Amniotic epithelial cell (primary cell): ENCODE measurements around the gene PDAP1.
"Not testable (repeated sequence)": the region's sequence is repeated elsewhere in the genome, so short reads cannot be mapped to it uniquely, and the experiment has no call there.

Experiments
- DNase-seq: peaks from one replicate; pipeline ENCODE4 v3.0.0-alpha.2; 2010; ENCODE audit warnings: low read depth

The PDAP1 gene

DNA sequence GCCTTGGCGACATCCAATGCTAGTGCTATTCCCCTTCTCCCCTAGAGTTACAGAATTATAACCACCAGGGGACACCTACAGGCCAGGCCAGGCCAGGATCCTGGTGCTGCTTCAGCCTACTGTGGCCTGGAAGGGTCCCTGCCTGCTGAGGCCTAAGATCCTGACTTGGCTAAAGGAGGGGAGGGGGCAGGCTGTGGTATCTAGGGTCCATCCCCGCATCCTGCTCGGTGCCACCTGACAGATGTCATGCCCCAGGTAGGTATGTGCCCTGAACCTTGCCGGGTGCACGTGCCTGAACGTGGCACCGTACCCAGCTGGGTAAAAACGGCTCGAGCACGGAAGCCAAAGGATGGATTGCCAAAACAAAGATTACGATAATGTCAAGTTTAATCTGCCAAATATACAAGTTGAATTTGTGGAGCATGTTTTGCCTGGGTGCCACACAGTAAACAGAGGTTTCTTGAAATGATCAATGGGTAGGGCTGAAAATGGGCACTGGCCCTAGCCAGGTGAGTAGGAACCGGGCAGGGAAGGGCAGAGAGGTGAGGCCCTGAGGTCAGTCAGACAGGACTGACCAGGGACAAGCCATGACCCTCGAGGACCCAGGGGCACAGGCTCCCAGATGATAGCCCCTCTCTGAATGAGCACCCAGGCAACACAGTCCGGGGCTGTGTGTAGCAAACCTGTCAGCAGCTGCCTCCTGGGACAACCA, 12.6 kb downstream of the PDAP1 start:
- DNase-seq = no peak

DNA sequence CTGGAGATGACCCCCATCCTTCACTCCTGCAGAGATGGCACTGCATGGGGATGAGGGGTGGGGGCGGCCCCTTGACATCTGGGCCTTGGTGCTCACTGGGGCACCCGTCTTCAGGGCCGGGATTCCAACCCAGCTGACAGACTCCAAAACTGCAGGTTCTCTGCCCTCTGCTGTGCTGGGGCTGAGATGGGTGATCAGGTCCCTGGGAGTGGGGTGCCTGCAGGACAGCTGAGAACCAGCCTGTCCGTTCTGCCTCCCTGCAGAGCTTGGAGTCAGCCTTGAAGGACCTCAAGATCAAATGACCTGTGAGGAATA, 14.3 kb downstream of the PDAP1 start:
- DNase-seq = no peak

DNA sequence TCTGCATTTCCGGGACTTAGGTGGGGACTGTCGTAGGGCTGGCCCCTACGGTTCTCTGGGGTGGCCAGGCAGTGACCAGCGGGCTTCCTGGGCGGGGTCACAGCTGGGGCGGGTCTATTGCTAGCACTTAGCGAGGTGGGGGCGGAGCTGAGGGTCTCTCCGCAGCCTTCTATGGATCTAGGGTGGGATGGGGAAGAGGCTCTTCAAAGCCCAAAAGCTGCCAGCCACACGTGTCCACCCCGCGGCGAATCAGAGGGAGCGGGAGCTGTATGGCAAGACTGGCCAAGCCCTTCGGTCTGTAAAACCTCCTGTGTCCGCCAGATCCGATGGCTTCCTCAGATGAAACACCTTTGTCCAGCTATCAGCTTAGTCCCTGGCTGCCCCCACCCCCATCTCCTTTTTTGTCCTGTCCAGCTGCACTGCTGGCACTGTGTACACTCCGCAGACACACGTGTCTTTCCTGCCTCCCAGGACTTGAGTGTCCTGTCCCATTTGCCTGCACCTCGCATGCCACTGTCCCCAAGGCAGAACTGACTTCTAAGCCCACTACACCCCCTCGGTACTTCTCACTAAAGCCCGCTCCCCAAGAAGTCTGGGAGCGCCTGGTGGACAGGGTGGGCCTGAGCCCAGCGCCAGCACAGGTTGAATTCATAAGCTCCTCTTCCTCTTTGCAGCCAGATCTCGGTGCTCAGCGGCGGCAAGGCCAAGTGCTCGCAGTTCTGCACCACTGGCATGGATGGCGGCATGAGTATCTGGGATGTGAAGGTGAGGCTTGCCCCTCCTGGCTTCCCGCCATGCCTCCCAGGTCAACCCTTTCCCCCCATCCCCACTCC, 14.8 kb downstream of the PDAP1 start:
- DNase-seq = no peak

DNA sequence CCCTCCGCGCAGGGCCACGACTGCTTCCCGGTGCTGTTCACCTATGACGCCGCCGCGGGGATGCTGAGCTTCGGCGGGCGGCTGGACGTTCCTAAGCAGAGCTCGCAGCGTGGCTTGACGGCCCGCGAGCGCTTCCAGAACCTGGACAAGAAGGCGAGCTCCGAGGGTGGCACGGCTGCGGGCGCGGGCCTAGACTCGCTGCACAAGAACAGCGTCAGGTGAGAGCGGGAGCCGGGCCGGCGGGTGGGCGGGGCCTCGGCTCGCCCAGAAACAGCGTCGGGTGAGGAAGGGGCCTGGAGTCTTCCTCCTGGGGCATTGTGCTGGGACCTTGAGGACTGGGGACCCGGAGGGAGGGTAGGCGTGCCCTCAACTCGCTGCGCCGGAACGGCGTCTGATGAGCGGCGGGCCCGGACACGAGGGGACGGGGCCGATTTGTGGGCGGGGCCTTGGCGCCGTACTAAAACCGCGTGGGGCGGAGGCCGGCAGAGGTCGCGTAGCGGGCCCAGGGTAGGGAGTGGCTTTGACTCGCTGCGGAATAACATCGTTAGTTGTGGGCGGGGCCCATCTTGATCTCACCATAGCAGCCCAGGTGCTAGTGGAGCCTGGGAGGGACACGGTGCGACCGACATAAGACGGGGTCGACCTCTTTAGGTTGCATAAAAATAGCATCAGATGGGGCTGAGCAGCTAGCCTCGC, 15.6 kb downstream of the PDAP1 start:
- DNase-seq = peak; percentile 65

DNA sequence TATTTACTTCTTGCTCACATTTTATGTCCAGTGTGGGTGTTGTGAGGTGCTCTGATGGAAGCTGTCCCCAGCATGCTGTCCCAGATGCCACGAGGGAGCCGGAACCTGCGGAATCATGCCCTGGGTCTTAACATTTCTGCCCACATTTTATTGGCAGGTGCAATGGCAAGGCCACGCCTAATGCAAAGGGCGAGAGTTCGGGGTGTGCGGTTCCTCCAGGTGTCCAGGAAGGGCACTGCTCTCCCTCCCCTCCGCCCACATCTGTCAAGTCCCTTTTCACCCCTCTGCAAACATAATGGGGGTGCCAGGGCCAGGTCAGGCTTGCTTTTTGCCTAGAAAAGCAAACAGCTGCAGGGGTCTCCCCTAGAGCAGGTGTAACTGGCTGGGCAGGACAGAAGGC, 16.4 kb downstream of the PDAP1 start:
- DNase-seq = no peak

DNA sequence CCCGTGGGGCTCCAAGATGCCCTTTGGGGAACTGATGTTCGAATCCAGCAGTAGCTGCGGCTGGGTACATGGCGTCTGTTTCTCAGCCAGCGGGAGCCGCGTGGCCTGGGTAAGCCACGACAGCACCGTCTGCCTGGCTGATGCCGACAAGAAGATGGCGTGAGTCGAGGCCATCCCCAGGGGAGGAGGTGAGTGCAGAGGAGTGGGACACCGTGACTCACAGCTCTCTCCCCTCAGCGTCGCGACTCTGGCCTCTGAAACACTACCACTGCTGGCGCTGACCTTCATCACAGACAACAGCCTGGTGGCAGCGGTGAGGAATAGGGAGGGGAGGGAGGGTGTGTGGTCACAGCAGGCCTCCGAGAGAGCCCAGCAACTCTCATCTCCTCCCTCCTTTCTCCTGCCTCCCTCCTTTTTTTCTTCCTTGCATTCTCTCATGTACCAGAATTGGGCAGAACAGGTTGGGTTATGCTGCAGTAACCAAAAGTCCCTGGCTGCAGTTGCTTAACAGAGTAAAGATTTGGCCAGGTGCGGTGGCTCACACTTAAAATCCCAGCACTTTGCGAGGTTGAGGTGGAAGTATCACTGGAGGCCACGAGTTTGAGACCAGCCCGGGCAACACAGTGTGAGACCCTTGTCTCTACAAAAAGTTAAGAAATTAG, 17.3 kb downstream of the PDAP1 start:
- no peak for DNase-seq

- no peak for DNase-seq
These were observed 18.6 kb downstream of the PDAP1 start for GRCh38 chr7:99389772-99390171.

DNA sequence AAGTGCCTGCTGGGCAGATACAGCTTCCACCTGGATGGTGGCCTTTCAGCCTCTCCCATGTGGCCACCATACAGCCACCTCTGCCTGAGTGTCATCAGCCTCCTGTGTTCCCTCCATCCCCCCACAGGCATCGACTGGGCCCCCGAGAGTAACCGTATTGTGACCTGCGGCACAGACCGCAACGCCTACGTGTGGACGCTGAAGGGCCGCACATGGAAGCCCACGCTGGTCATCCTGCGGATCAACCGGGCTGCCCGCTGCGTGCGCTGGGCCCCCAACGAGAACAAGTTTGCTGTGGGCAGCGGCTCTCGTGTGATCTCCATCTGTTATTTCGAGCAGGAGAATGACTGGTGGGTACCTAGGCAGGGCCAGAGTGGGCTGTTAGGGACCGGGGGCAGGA, 20.5 kb downstream of the PDAP1 start:
- no peak for DNase-seq

GRCh38 chr7:99387239-99387635, 21.2 kb downstream of the PDAP1 start:
- DNase-seq = not testable (repeated sequence)

- peak; percentile 62 for DNase-seq
These were observed 21.7 kb downstream of the PDAP1 start for GRCh38 chr7:99386584-99387238.

DNA sequence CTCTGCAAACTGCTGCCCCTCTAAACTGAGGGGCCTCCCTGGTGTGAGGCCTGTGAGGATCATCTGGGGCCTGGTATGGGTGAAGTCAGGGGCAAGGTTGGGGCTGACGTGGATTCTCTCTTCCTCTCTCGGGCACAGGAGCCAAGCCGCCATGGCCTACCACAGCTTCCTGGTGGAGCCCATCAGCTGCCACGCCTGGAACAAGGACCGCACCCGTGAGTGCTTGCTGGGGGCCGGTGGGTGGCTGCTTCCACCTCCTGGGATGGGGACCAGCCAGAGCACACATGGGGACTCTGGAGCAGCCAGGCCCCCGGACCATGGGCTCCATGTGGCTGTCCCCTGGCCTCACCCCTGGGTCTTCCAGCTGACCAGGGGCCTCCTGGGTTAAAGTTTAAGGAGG, 22.8 kb downstream of the PDAP1 start:
- DNase-seq = no peak

GRCh38 chr7:99384523-99384922, 23.9 kb downstream of the PDAP1 start:
- no peak for DNase-seq

DNA sequence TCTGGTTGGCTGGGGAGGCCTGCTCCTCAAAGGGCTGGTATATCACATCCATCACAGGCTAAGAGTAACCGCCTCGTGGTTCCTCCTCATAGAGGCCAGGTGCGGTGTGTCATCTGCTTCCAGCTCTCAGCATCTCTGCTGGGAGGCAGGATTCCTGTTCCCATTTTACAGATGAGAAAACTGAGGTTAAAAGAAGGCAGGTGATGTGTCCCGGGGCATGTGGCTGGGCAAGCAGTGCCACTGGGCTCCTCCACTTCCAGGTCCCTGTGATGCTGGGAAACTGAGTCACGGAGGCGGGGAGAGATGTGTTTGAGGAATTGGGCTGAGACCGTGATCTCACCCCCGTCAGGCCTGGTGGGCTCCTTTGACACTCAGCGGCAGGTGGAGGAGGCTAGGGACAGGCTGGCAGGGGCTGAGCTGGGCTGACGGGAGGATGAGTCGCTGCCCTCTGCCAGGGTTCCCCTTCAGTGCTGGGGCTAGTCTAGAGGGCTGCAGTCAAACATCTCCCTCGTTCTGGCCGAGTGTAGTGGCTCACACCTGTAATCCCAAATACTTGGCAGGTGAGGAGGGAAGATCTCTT, 24.5 kb downstream of the PDAP1 start:
- DNase-seq = no peak

DNA sequence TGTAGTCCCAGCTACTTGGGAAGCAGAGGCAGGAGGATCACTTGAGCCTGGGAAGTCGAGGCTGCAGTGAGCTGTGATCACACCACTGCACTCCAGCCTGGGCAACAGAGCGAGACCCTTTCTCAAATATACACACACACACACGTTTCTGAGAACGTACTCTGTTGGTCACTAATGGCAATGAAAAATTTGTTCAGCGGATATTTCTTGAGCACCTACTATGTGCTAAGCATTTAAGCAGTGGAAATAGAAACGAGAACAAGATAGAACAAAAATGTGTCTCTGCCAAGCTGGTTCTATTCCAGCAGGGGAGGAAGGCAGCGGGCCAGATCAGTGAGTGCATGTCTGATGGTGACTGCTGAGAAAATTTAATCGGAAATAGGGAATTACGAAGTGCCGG, 25.2 kb downstream of the PDAP1 start:
- DNase-seq = no peak

- DNase-seq = no peak
These were observed 26.7 kb downstream of the PDAP1 start for GRCh38 chr7:99381664-99382075.

DNA sequence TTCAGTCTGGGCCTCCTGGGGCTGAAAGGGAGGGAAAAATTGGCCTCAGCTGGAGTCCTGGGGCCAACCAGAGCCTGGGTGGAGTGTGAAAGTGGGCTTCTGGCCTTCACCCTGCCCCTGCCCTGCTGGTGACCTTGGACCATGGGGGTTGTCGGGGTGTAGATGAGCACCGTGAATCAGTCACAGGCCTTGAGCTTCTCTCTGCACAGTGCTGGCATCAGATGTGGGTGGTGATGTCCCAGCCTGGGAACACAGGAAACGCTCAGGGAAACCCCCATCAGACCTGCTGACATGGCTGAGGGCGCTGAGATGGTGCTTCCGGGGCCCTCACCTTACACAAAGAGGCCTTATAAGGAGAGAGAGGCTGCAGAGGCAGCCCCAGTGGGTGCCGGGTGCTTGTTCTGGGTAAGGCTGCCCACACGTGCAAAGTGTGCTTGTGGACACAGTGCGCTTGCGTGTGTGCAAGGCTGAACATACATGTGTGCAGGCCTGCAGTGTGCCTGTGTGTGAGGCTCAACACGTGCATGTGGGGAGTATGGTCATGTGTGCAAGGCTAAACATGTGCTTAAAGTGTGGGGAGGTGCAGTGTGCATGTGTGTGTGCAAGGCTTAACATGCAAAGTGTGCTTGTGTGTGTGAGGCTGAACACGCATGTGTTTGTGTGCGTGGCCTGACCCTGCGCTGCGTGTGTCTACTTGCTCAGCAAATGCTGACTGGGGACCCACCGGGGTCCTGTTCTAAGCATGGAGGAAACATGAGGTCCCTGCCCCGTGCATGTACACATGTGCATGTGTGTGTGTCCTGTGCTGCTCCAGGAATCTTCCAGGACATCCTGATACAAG, 27.4 kb downstream of the PDAP1 start:
- DNase-seq = peak; percentile 21

GRCh38 chr7:99380032-99380822, 28.2 kb downstream of the PDAP1 start:
- DNase-seq = peak; percentile 71

- not testable (repeated sequence) for DNase-seq
These were observed 28.7 kb downstream of the PDAP1 start for GRCh38 chr7:99379693-99380031.

GRCh38 chr7:99379043-99379577, 29.3 kb downstream of the PDAP1 start:
- DNase-seq = peak; percentile 93
